Measurements from ENCODE around the gene CPB2. TPM values are rescaled to one million over a fixed set of nuclear protein-coding genes. Genes with fewer than 3 reads are reported as not detected.

The CPB2 gene
- total RNA-seq, 1 donor from 2014 or later = not detected

- DNase-seq (ENCODE audit: low read depth) = peak; percentile 36
Observed at GRCh38 chr13:46097015-46097414, 7.8 kb downstream of the CPB2 start.

GRCh38 chr13:46094478-46094877, 10.4 kb downstream of the CPB2 start:
- DNase-seq (ENCODE audit: low read depth) = no peak

- no peak for DNase-seq (ENCODE audit: low read depth)
Observed at GRCh38 chr13:46088821-46089562, 15.8 kb downstream of the CPB2 start.

GRCh38 chr13:46087481-46087880, 17.4 kb downstream of the CPB2 start:
- DNase-seq (ENCODE audit: low read depth) = no peak

GRCh38 chr13:46086985-46087384, 17.8 kb downstream of the CPB2 start:
- no peak for DNase-seq (ENCODE audit: low read depth)

GRCh38 chr13:46086421-46086922, 18.4 kb downstream of the CPB2 start:
- DNase-seq (ENCODE audit: low read depth) = no peak

GRCh38 chr13:46085737-46086136, 19.1 kb downstream of the CPB2 start:
- DNase-seq (ENCODE audit: low read depth) = no peak

- DNase-seq (ENCODE audit: low read depth) = no peak
Observed at GRCh38 chr13:46082324-46082723, 22.5 kb downstream of the CPB2 start.

GRCh38 chr13:46079770-46080169, 25.1 kb downstream of the CPB2 start:
- no peak for DNase-seq (ENCODE audit: low read depth)

- DNase-seq (ENCODE audit: low read depth) = no peak
Observed at GRCh38 chr13:46077265-46077664, 27.6 kb downstream of the CPB2 start.

- no peak for DNase-seq (ENCODE audit: low read depth)
Observed at GRCh38 chr13:46076827-46077226, 28.0 kb downstream of the CPB2 start.

- DNase-seq (ENCODE audit: low read depth) = no peak
Observed at GRCh38 chr13:46075811-46076210, 29.0 kb downstream of the CPB2 start.

GRCh38 chr13:46071590-46072249, 33.1 kb downstream of the CPB2 start:
- no peak for DNase-seq (ENCODE audit: low read depth)

GRCh38 chr13:46063292-46063691, 41.5 kb downstream of the CPB2 start:
- DNase-seq (ENCODE audit: low read depth) = no peak

GRCh38 chr13:46062185-46062584, 42.6 kb downstream of the CPB2 start:
- no peak for DNase-seq (ENCODE audit: low read depth)

- no peak for DNase-seq (ENCODE audit: low read depth)
Observed at GRCh38 chr13:46059405-46059804, 45.4 kb downstream of the CPB2 start.

- no peak for DNase-seq (ENCODE audit: low read depth)
Observed at GRCh38 chr13:46058268-46058667, 46.6 kb downstream of the CPB2 start.

- DNase-seq (ENCODE audit: low read depth) = no peak
Observed at GRCh38 chr13:46057256-46058015, 47.4 kb downstream of the CPB2 start.

- no peak for DNase-seq (ENCODE audit: low read depth)
Observed at GRCh38 chr13:46053162-46054012, 51.4 kb downstream of the CPB2 start.

- peak; percentile 94 for DNase-seq (ENCODE audit: low read depth)
Observed at GRCh38 chr13:46052319-46053161, 52.3 kb downstream of the CPB2 start, which contains the start of gene ZC3H13. ZC3H13 (minus strand) TSS chr13:46052746; CDS start chr13:46045507, 7,239 bp downstream.

GRCh38 chr13:46051968-46052318, 52.9 kb downstream of the CPB2 start:
- DNase-seq (ENCODE audit: low read depth) = peak; percentile 1
